ENCODE results near the gene PLIN4. TPM values are rescaled to one million over a fixed set of nuclear protein-coding genes. Genes with fewer than 3 reads are reported as not detected.

Gene PLIN4
- total RNA-seq, 1 donor, result 0.43 TPM

- no peak for TF ChIP-seq CTCF (IDR thresholded peaks at IDR 0.05; ENCODE audit: insufficient read depth, low read depth, low read length)
- DNase-seq (ENCODE audit: low read depth), result no peak
Observed at GRCh38 chr19:4464815-4465581, 53.3 kb downstream of the PLIN4 start.

GRCh38 chr19:4457654-4458395 is 60.5 kb downstream of the PLIN4 start, which contains the start of gene UBXN6:
Gene UBXN6 (minus strand): TSS chr19:4457794. CDS start chr19:4457697, 97 bp downstream.
- peak; percentile 98 for DNase-seq (ENCODE audit: low read depth)
- H3K4me3 ChIP-seq (ENCODE audit: low read depth, low read length), result peak within 1 kb of the TSS; percentile 72
- no peak for TF ChIP-seq CTCF (IDR thresholded peaks at IDR 0.05; ENCODE audit: insufficient read depth, low read depth, low read length)

More at GRCh38 chr19:4464815-4465581, 53.3 kb downstream of the PLIN4 start:
- H3K4me3 ChIP-seq (ENCODE audit: low read depth, low read length), result no peak overlapping the region

GRCh38 chr19:4456843-4457653 is 61.2 kb downstream of the PLIN4 start:
- H3K4me3 ChIP-seq (ENCODE audit: low read depth, low read length), result peak overlapping the region; percentile 72
- DNase-seq (ENCODE audit: low read depth), result peak; percentile 84
- no peak for TF ChIP-seq CTCF (IDR thresholded peaks at IDR 0.05; ENCODE audit: insufficient read depth, low read depth, low read length)

- H3K4me3 ChIP-seq (ENCODE audit: low read depth, low read length), result peak overlapping the region; percentile 72
- TF ChIP-seq CTCF (IDR thresholded peaks at IDR 0.05; ENCODE audit: insufficient read depth, low read depth, low read length), result no peak
- peak; percentile 83 for DNase-seq (ENCODE audit: low read depth)
Observed at GRCh38 chr19:4456476-4456842, 61.8 kb downstream of the PLIN4 start.

- peak; percentile 7 for TF ChIP-seq CTCF (IDR thresholded peaks at IDR 0.05; ENCODE audit: insufficient read depth, low read depth, low read length)
Observed at GRCh38 chr19:4455719-4456475, 62.4 kb downstream of the PLIN4 start.

More at GRCh38 chr19:4455719-4456475, 62.4 kb downstream of the PLIN4 start:
- peak; percentile 85 for DNase-seq (ENCODE audit: low read depth)
- peak overlapping the region; percentile 72 for H3K4me3 ChIP-seq (ENCODE audit: low read depth, low read length)

Data from fibroblast of villous mesenchyme (primary cell).